Measurements from ENCODE around the gene SCAF4.

SCAF4 gene

GRCh38 chr21:31693222-31693621, 38.7 kb downstream of the SCAF4 start:
- DNase-seq (ENCODE audit: low read depth), result no peak
- TF ChIP-seq, protein P1, sequence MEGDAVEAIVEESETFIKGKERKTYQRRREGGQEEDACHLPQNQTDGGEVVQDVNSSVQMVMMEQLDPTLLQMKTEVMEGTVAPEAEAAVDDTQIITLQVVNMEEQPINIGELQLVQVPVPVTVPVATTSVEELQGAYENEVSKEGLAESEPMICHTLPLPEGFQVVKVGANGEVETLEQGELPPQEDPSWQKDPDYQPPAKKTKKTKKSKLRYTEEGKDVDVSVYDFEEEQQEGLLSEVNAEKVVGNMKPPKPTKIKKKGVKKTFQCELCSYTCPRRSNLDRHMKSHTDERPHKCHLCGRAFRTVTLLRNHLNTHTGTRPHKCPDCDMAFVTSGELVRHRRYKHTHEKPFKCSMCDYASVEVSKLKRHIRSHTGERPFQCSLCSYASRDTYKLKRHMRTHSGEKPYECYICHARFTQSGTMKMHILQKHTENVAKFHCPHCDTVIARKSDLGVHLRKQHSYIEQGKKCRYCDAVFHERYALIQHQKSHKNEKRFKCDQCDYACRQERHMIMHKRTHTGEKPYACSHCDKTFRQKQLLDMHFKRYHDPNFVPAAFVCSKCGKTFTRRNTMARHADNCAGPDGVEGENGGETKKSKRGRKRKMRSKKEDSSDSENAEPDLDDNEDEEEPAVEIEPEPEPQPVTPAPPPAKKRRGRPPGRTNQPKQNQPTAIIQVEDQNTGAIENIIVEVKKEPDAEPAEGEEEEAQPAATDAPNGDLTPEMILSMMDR (IDR thresholded peaks at IDR 0.05; ENCODE audit: low read depth, low read length, missing control alignments), result no peak
- no peak overlapping the region for H3K4me3 ChIP-seq (ENCODE audit: low read depth, low read length)
- in situ Hi-C loops (cut with HindIII; ENCODE audit: low sequenced_read_pairs), result no loop called here

DNA sequence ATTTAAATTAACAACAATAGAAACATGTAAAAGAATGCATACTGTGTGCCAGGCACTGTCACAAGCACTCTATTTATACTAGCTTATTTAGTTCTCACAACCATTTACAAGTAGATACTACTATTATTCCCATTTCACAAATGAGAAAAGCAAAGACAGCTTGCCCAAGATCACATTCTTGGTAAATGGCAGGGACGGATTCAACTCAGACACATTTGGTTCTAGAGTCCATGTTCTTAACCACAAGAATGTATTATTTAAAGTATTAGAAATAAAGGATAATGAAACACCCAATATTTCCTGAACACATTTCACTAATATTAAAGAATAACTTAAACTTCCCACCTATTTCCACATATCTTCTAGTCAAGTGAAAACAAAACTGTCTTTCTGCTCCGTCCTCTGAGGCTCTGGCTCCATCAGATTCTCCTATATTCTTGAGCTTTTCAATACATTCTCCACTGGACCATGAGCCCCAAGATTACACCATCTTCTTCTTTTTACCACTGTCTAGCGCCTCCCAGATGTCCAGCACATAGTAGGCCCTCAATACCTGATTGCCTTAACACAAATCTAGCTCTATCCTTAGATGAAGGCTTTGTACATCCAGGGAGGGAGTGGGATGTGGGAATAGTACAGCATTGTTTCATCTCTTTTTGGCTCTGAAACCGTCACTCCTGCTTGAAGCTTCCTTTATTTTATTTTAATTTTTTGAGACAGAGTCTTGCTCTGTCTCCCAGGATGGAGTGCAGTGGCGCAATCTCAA, 43.1 kb downstream of the SCAF4 start:
- H3K4me3 ChIP-seq (ENCODE audit: low read depth, low read length), result no peak overlapping the region
- TF ChIP-seq, protein P1 (IDR thresholded peaks at IDR 0.05; ENCODE audit: low read depth, low read length, missing control alignments), result no peak
- in situ Hi-C loops (cut with HindIII; ENCODE audit: low sequenced_read_pairs), result no loop called here
- DNase-seq (ENCODE audit: low read depth), result no peak

- no peak for DNase-seq (ENCODE audit: low read depth)
- in situ Hi-C loops (cut with HindIII; ENCODE audit: low sequenced_read_pairs), result no loop called here
- TF ChIP-seq, protein P1 (IDR thresholded peaks at IDR 0.05; ENCODE audit: low read depth, low read length, missing control alignments), result no peak
- no peak overlapping the region for H3K4me3 ChIP-seq (ENCODE audit: low read depth, low read length)
Measured at GRCh38 chr21:31687108-31687507, 44.8 kb downstream of the SCAF4 start.

DNA sequence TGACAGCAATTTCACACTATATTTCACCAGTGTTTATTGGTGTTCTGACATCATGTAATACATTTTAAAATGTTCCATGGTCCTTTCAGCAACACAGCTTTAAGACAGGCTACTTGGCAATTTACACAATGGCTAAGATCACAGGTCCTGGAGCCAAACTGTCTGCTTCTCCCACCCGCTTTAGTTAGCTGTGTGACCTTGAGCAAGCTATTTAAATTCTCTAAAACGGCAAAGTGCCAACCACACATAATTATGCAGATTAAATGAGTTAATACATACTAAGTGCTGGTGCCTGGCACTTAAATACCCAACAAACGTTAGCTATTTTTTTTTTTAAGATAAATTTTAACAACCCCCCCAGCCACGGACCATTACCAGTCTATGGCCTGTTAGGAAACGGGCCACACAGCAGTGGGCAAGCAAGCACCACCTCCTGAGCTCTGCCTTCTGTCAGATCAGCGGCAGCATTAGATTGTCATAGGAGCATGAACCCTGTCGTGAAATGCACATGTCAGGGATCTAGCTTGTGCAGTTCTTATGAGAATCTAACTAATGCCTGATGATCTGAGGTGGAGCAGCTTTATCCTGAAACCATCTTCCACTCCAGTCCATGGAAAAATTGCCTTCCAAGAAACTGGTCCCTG, 45.5 kb downstream of the SCAF4 start:
- no peak for DNase-seq (ENCODE audit: low read depth)
- no peak overlapping the region for H3K4me3 ChIP-seq (ENCODE audit: low read depth, low read length)
- TF ChIP-seq, protein P1 (IDR thresholded peaks at IDR 0.05; ENCODE audit: low read depth, low read length, missing control alignments), result no peak
- in situ Hi-C loops (cut with HindIII; ENCODE audit: low sequenced_read_pairs), result no loop called here

- no peak overlapping the region for H3K4me3 ChIP-seq (ENCODE audit: low read depth, low read length)
- TF ChIP-seq, protein P1 (IDR thresholded peaks at IDR 0.05; ENCODE audit: low read depth, low read length, missing control alignments), result no peak
- in situ Hi-C loops (cut with HindIII; ENCODE audit: low sequenced_read_pairs), result no loop called here
- no peak for DNase-seq (ENCODE audit: low read depth)
Measured at GRCh38 chr21:31684918-31685317, 47.0 kb downstream of the SCAF4 start.

DNA sequence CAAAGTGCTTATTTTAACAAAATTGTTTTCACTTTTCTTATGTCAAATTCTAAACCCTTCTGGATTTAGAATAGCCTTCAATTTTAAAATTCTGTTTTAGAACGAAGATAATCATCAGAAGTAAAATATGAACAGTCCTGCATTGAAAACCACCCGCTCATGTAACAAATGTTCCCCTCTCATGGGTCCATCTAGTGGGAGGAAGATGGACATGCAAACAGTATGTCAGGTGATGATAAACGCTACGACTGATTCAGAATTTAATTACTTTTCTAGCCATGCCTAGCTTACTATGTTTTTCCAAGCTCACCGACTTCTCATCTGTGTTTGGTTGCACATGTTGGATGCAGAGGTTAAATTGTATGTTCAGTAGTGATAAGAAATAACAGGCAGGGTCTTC, 48.9 kb downstream of the SCAF4 start:
- TF ChIP-seq, protein P1 (IDR thresholded peaks at IDR 0.05; ENCODE audit: low read depth, low read length, missing control alignments), result peak; percentile 19
- no peak for DNase-seq (ENCODE audit: low read depth)
- in situ Hi-C loops (cut with HindIII; ENCODE audit: low sequenced_read_pairs), result no loop called here
- no peak overlapping the region for H3K4me3 ChIP-seq (ENCODE audit: low read depth, low read length)
